ES-I3 (cell line): Measurements from ENCODE around the gene FLNB.

ENCODE experiments used
- H3K36me3 ChIP-seq: 2 replicates; pipeline ENCODE4 v1.6.1; 2013; ENCODE audit warnings: mild to moderate bottlenecking, low read length, control low read depth, moderate library complexity; ENCODE audit not compliant: insufficient read depth
- H3K4me1 ChIP-seq: 2 replicates; pipeline ENCODE4 v1.6.1; 2013; ENCODE audit warnings: mild to moderate bottlenecking, control low read depth, low read length; ENCODE audit not compliant: insufficient read depth
- H3K9ac ChIP-seq: 2 replicates; pipeline ENCODE4 v1.6.1; 2013; ENCODE audit warnings: low read depth, mild to moderate bottlenecking, low read length, moderate library complexity
- H3K9me3 ChIP-seq: 2 replicates; pipeline ENCODE4 v1.6.1; 2013; ENCODE audit warnings: mild to moderate bottlenecking, low read length, moderate library complexity; ENCODE audit not compliant: control insufficient read depth, insufficient read depth

The FLNB gene

GRCh38 chr3:58011580-58011979 lies 3.4 kb downstream of the FLNB start:
- no peaks in the 10 kb centered on the region for H3K36me3 ChIP-seq
- H3K4me1 ChIP-seq = peaks cover 33% of the 10 kb centered on the region
- H3K9ac ChIP-seq = no peak overlapping the region
- no peaks in the 10 kb centered on the region for H3K9me3 ChIP-seq

- peaks cover 33% of the 10 kb centered on the region for H3K4me1 ChIP-seq
- H3K36me3 ChIP-seq = no peaks in the 10 kb centered on the region
- H3K9ac ChIP-seq = no peak overlapping the region
- no peaks in the 10 kb centered on the region for H3K9me3 ChIP-seq
These were observed 4.1 kb downstream of the FLNB start for GRCh38 chr3:58012302-58012701.

- Histone ChIP-seq H3K9ac (no peak overlapping the region), H3K4me1 (peaks cover 37% of the 10 kb centered on the region), H3K9me3 (no peaks in the 10 kb centered on the region), H3K36me3 (no peaks in the 10 kb centered on the region)
These were observed 4.9 kb downstream of the FLNB start for GRCh38 chr3:58013099-58013498.

GRCh38 chr3:58013973-58014649 lies 5.9 kb downstream of the FLNB start:
- peaks cover 39% of the 10 kb centered on the region for H3K4me1 ChIP-seq

GRCh38 chr3:58015520-58015915 lies 7.3 kb downstream of the FLNB start:
- H3K4me1 ChIP-seq = peaks cover 53% of the 10 kb centered on the region
- H3K36me3 ChIP-seq = no peaks in the 10 kb centered on the region
- no peaks in the 10 kb centered on the region for H3K9me3 ChIP-seq
- no peak overlapping the region for H3K9ac ChIP-seq

More at GRCh38 chr3:58013973-58014649, 5.9 kb downstream of the FLNB start:
- H3K9me3 ChIP-seq = no peaks in the 10 kb centered on the region
- no peak overlapping the region for H3K9ac ChIP-seq
- no peaks in the 10 kb centered on the region for H3K36me3 ChIP-seq

- H3K4me1 ChIP-seq = peaks cover 54% of the 10 kb centered on the region
- H3K36me3 ChIP-seq = no peaks in the 10 kb centered on the region
- no peak overlapping the region for H3K9ac ChIP-seq
- H3K9me3 ChIP-seq = no peaks in the 10 kb centered on the region
These were observed 8.5 kb downstream of the FLNB start for GRCh38 chr3:58016710-58017109.

GRCh38 chr3:58018892-58019742 lies 10.9 kb downstream of the FLNB start:
- Histone ChIP-seq H3K9ac (no peak overlapping the region), H3K36me3 (no peaks in the 10 kb centered on the region), H3K9me3 (no peaks in the 10 kb centered on the region), H3K4me1 (peaks cover 51% of the 10 kb centered on the region)

GRCh38 chr3:58020783-58021071 lies 12.5 kb downstream of the FLNB start:
- H3K4me1 ChIP-seq = peaks cover 54% of the 10 kb centered on the region
- no peaks in the 10 kb centered on the region for H3K36me3 ChIP-seq
- no peak overlapping the region for H3K9ac ChIP-seq

GRCh38 chr3:58021072-58021959 lies 13.1 kb downstream of the FLNB start:
- no peaks in the 10 kb centered on the region for H3K9me3 ChIP-seq
- no peaks in the 10 kb centered on the region for H3K36me3 ChIP-seq
- H3K9ac ChIP-seq = no peak overlapping the region
- H3K4me1 ChIP-seq = peaks cover 60% of the 10 kb centered on the region

More at GRCh38 chr3:58020783-58021071, 12.5 kb downstream of the FLNB start:
- H3K9me3 ChIP-seq = no peaks in the 10 kb centered on the region

- no peak overlapping the region for H3K9ac ChIP-seq
- peaks cover 65% of the 10 kb centered on the region for H3K4me1 ChIP-seq
- H3K36me3 ChIP-seq = no peaks in the 10 kb centered on the region
- no peaks in the 10 kb centered on the region for H3K9me3 ChIP-seq
These were observed 13.7 kb downstream of the FLNB start for GRCh38 chr3:58021962-58022361.

- Histone ChIP-seq H3K4me1 (peaks cover 68% of the 10 kb centered on the region), H3K36me3 (no peaks in the 10 kb centered on the region), H3K9me3 (no peaks in the 10 kb centered on the region), H3K9ac (no peak overlapping the region)
These were observed 14.3 kb downstream of the FLNB start for GRCh38 chr3:58022490-58022889.

- H3K4me1 ChIP-seq = peaks cover 70% of the 10 kb centered on the region
- H3K9me3 ChIP-seq = no peaks in the 10 kb centered on the region
- no peak overlapping the region for H3K9ac ChIP-seq
- no peaks in the 10 kb centered on the region for H3K36me3 ChIP-seq
These were observed 15.3 kb downstream of the FLNB start for GRCh38 chr3:58023531-58023930.

GRCh38 chr3:58025406-58025805 lies 17.2 kb downstream of the FLNB start:
- no peaks in the 10 kb centered on the region for H3K36me3 ChIP-seq
- H3K4me1 ChIP-seq = peaks cover 63% of the 10 kb centered on the region
- no peaks in the 10 kb centered on the region for H3K9me3 ChIP-seq
- no peak overlapping the region for H3K9ac ChIP-seq

GRCh38 chr3:58025837-58026569 lies 17.8 kb downstream of the FLNB start:
- H3K4me1 ChIP-seq = peaks cover 57% of the 10 kb centered on the region
- no peaks in the 10 kb centered on the region for H3K9me3 ChIP-seq
- H3K9ac ChIP-seq = no peak overlapping the region
- no peaks in the 10 kb centered on the region for H3K36me3 ChIP-seq
